Measurements from ENCODE around the gene RTP5. TPM values are rescaled to one million over a fixed set of nuclear protein-coding genes. Genes with fewer than 3 reads are reported as not detected.
A peak's percentile ranks its signal among the peaks of the same experiment; 100 is the strongest.
"Not testable (repeated sequence)": the region's sequence is repeated elsewhere in the genome, so short reads cannot be mapped to it uniquely, and the experiment has no call there.

RTP5 gene
- not detected for total RNA-seq
- long read RNA-seq, result 0 reads

GRCh38 chr2:241869087-241869961 is at the start of gene RTP5:
RTP5 (plus strand) TSS chr2:241869729; CDS start chr2:241869757, 28 bp downstream.
- Histone ChIP-seq H3K27ac (replicated peaks) (no peak within 1 kb of the TSS), H3K36me3 (no peaks in the 10 kb centered on the region), H3K9me3 (replicated peaks) (no peaks in the 10 kb centered on the region), H3K27me3 (ENCODE audit: low read depth) (peaks cover 76% of the 10 kb centered on the region), H3K4me3 (no peak within 1 kb of the TSS), H3K4me1 (no peaks in the 10 kb centered on the region)
- DNase-seq, result peak; percentile 9
- intact Hi-C loops (cut with micrococcal nuclease), result no loop called here
- no peak for TF ChIP-seq CTCF (IDR thresholded peaks at IDR 0.05; ENCODE audit: borderline replicate concordance)

GRCh38 chr2:241819947-241820624 is 49.4 kb upstream of the RTP5 start:
- not testable (repeated sequence) for H3K27me3 ChIP-seq (ENCODE audit: low read depth)

GRCh38 chr2:241820625-241821384 is 48.7 kb upstream of the RTP5 start:
- Histone ChIP-seq H3K4me3 (peak overlapping the region; percentile 32), H3K36me3 (no peaks in the 10 kb centered on the region), H3K27me3 (ENCODE audit: low read depth) (peaks cover 8% of the 10 kb centered on the region), H3K4me1 (peaks cover 8% of the 10 kb centered on the region), H3K27ac (replicated peaks) (no peak overlapping the region), H3K9me3 (replicated peaks) (no peaks in the 10 kb centered on the region)
- intact Hi-C loops (cut with micrococcal nuclease), result no loop called here
- DNase-seq, result no peak
- no peak for TF ChIP-seq CTCF (IDR thresholded peaks at IDR 0.05; ENCODE audit: borderline replicate concordance)

More at GRCh38 chr2:241819947-241820624, 49.4 kb upstream of the RTP5 start:
- H3K4me1 ChIP-seq; DNase-seq; H3K27ac ChIP-seq (replicated peaks); H3K4me3 ChIP-seq; H3K9me3 ChIP-seq (replicated peaks); H3K36me3 ChIP-seq; intact Hi-C loops (cut with micrococcal nuclease): not testable (repeated sequence)

GRCh38 chr2:241821460-241822263 is 47.9 kb upstream of the RTP5 start:
- Histone ChIP-seq H3K36me3 (no peaks in the 10 kb centered on the region), H3K27ac (replicated peaks) (no peak overlapping the region), H3K27me3 (ENCODE audit: low read depth) (peaks cover 15% of the 10 kb centered on the region), H3K9me3 (replicated peaks) (peaks cover 2% of the 10 kb centered on the region), H3K4me1 (peaks cover 8% of the 10 kb centered on the region), H3K4me3 (peak overlapping the region; percentile 32)
- TF ChIP-seq CTCF (IDR thresholded peaks at IDR 0.05; ENCODE audit: borderline replicate concordance), result no peak
- DNase-seq, result no peak
- intact Hi-C loops (cut with micrococcal nuclease), result no loop called here

- peak overlapping the region; percentile 32 for H3K4me3 ChIP-seq
- H3K4me1 ChIP-seq, result peaks cover 3% of the 10 kb centered on the region
- H3K9me3 ChIP-seq (replicated peaks), result peaks cover 8% of the 10 kb centered on the region
- no peak for DNase-seq
- intact Hi-C loops (cut with micrococcal nuclease), result no loop called here
- H3K36me3 ChIP-seq, result no peaks in the 10 kb centered on the region
- H3K27ac ChIP-seq (replicated peaks), result no peak overlapping the region
- no peak for TF ChIP-seq CTCF (IDR thresholded peaks at IDR 0.05; ENCODE audit: borderline replicate concordance)
- H3K27me3 ChIP-seq (ENCODE audit: low read depth), result peaks cover 21% of the 10 kb centered on the region
These were observed 47.3 kb upstream of the RTP5 start for GRCh38 chr2:241822264-241822623.

- H3K4me3 ChIP-seq; DNase-seq; H3K27ac ChIP-seq (replicated peaks); H3K4me1 ChIP-seq; H3K36me3 ChIP-seq; intact Hi-C loops (cut with micrococcal nuclease): not testable (repeated sequence)
- H3K9me3 ChIP-seq (replicated peaks), result peaks cover 17% of the 10 kb centered on the region
- peaks cover 22% of the 10 kb centered on the region for H3K27me3 ChIP-seq (ENCODE audit: low read depth)
These were observed 45.7 kb upstream of the RTP5 start for GRCh38 chr2:241823531-241824437.
